Endothelial cell of umbilical vein (primary cell): ENCODE data around the gene HDAC4.

Experiments used
- EZH2 ChIP-seq: IDR thresholded peaks from 2 replicates; pipeline ENCODE4 v1.6.1; 2012; ENCODE audit warnings: borderline replicate concordance, low read depth, mild to moderate bottlenecking, moderate library complexity, low read length, inconsistent platforms; ENCODE audit not compliant: severe bottlenecking
- POLR2A ChIP-seq: IDR thresholded peaks from 2 replicates; pipeline ENCODE4 v1.6.1; 2012; ENCODE audit warnings: low read depth, mild to moderate bottlenecking, control low read depth, low read length

- TF ChIP-seq POLR2A: no peak
- no peak for TF ChIP-seq EZH2
Measured at GRCh38 chr2:239312741-239313667, 87.8 kb downstream of the HDAC4 start.
